ENCODE data around the gene KISS1R. TPM values are rescaled to one million over a fixed set of nuclear protein-coding genes. Genes with fewer than 3 reads are reported as not detected.

The KISS1R gene
- total RNA-seq, 1 experiment from 2014 or later: 16.6 TPM

GRCh38 chr19:947090-947706 is 30.1 kb downstream of the KISS1R start:
- Histone ChIP-seq H3K9me3 (no peaks in the 10 kb centered on the region), H3K4me3 (ENCODE audit: low read depth, low read length) (no peak overlapping the region), H3K27me3 (replicated peaks; ENCODE audit: control insufficient read depth, insufficient read depth, low read length) (no peaks in the 10 kb centered on the region), H3K4me1 (peaks cover 43% of the 10 kb centered on the region), H3K36me3 (ENCODE audit: control insufficient read depth, insufficient read depth, low read length) (peaks cover 3% of the 10 kb centered on the region)
- no peak for TF ChIP-seq CTCF (IDR thresholded peaks at IDR 0.05; ENCODE audit: insufficient read depth in 1 of 2, low read depth in 1 of 2, low read length in 1 of 2, severe bottlenecking in 1 of 2, unreplicated experiment in 1 of 2)
- intact Hi-C loops (cut with micrococcal nuclease; ENCODE audit: unreplicated experiment): no loop called here
- BruUV-seq (replicated peaks): no TSS peak
- DNase-seq: no peak
- no peak overlapping the region for H3K4me3 Mint-ChIP-seq (ENCODE audit: unreplicated experiment)
- H3K36me3 Mint-ChIP-seq (ENCODE audit: insufficient read depth, unreplicated experiment): peaks cover 92% of the 10 kb centered on the region
- ChIA-PET POLR2A (no interaction called here), CTCF (no interaction called here)
- no peaks in the 10 kb centered on the region for H3K27me3 Mint-ChIP-seq (ENCODE audit: insufficient read depth, unreplicated experiment)
- no peak overlapping the region for H3K27ac Mint-ChIP-seq (ENCODE audit: unreplicated experiment)
- H3K9me3 Mint-ChIP-seq (ENCODE audit: unreplicated experiment): no peaks in the 10 kb centered on the region
- H3K4me1 Mint-ChIP-seq (ENCODE audit: low read depth, unreplicated experiment): peaks cover 7% of the 10 kb centered on the region

GRCh38 chr19:947707-948539 is 30.8 kb downstream of the KISS1R start:
- peaks cover 7% of the 10 kb centered on the region for H3K4me1 Mint-ChIP-seq (ENCODE audit: low read depth, unreplicated experiment)
- CTCF ChIA-PET: no interaction called here
- Histone ChIP-seq H3K4me3 (ENCODE audit: low read depth, low read length) (no peak overlapping the region), H3K4me1 (peaks cover 43% of the 10 kb centered on the region), H3K27me3 (replicated peaks; ENCODE audit: control insufficient read depth, insufficient read depth, low read length) (no peaks in the 10 kb centered on the region), H3K36me3 (ENCODE audit: control insufficient read depth, insufficient read depth, low read length) (peaks cover 3% of the 10 kb centered on the region), H3K9me3 (no peaks in the 10 kb centered on the region)
- H3K4me3 Mint-ChIP-seq (ENCODE audit: unreplicated experiment): no peak overlapping the region
- no peak for TF ChIP-seq CTCF (IDR thresholded peaks at IDR 0.05; ENCODE audit: insufficient read depth in 1 of 2, low read depth in 1 of 2, low read length in 1 of 2, severe bottlenecking in 1 of 2, unreplicated experiment in 1 of 2)
- peak overlapping the region; percentile 74 for H3K27ac Mint-ChIP-seq (ENCODE audit: unreplicated experiment)
- DNase-seq: no peak
- intact Hi-C loops (cut with micrococcal nuclease; ENCODE audit: unreplicated experiment): no loop called here
- POLR2A ChIA-PET: interaction anchor here (0.9 kb wide), 1 partner anchor 9 kb away, joined by 4 read pairs; no protein-coding TSS in a partner anchor
- BruUV-seq (replicated peaks): no TSS peak
- no peaks in the 10 kb centered on the region for H3K27me3 Mint-ChIP-seq (ENCODE audit: insufficient read depth, unreplicated experiment)
- no peaks in the 10 kb centered on the region for H3K9me3 Mint-ChIP-seq (ENCODE audit: unreplicated experiment)
- peaks cover 92% of the 10 kb centered on the region for H3K36me3 Mint-ChIP-seq (ENCODE audit: insufficient read depth, unreplicated experiment)

- H3K27ac Mint-ChIP-seq (ENCODE audit: unreplicated experiment): peak overlapping the region; percentile 74
- BruUV-seq (replicated peaks): no TSS peak
- DNase-seq: peak in 1 of 2 experiments; percentile 39
Measured at GRCh38 chr19:948842-949496, 31.8 kb downstream of the KISS1R start.

More at GRCh38 chr19:948842-949496, 31.8 kb downstream of the KISS1R start:
- ChIA-PET CTCF (no interaction called here), POLR2A (interaction anchor here (0.9 kb wide), 1 partner anchor 8 kb away, joined by 4 read pairs; no protein-coding TSS in a partner anchor)
- Mint-ChIP-seq H3K36me3 (ENCODE audit: insufficient read depth, unreplicated experiment) (peaks cover 93% of the 10 kb centered on the region), H3K9me3 (ENCODE audit: unreplicated experiment) (no peaks in the 10 kb centered on the region), H3K4me1 (ENCODE audit: low read depth, unreplicated experiment) (peaks cover 7% of the 10 kb centered on the region), H3K27me3 (ENCODE audit: insufficient read depth, unreplicated experiment) (no peaks in the 10 kb centered on the region), H3K4me3 (ENCODE audit: unreplicated experiment) (no peak overlapping the region)
- no peaks in the 10 kb centered on the region for H3K9me3 ChIP-seq
- no peaks in the 10 kb centered on the region for H3K27me3 ChIP-seq (replicated peaks; ENCODE audit: control insufficient read depth, insufficient read depth, low read length)
- peaks cover 1% of the 10 kb centered on the region for H3K36me3 ChIP-seq (ENCODE audit: control insufficient read depth, insufficient read depth, low read length)
- intact Hi-C loops (cut with micrococcal nuclease; ENCODE audit: unreplicated experiment): no loop called here
- H3K4me1 ChIP-seq: peaks cover 49% of the 10 kb centered on the region
- H3K4me3 ChIP-seq (ENCODE audit: low read depth, low read length): no peak overlapping the region
- TF ChIP-seq CTCF (IDR thresholded peaks at IDR 0.05; ENCODE audit: insufficient read depth in 1 of 2, low read depth in 1 of 2, low read length in 1 of 2, severe bottlenecking in 1 of 2, unreplicated experiment in 1 of 2): no peak
